GM12872 (cell line): ENCODE data around the gene CTBP1.

ENCODE experiments used
- TF ChIP-seq, protein P1 (sequence below): IDR thresholded peaks from 3 replicates; pipeline ENCODE4 v1.5.1; 2011; ENCODE audit warnings: low read depth, mild to moderate bottlenecking, low read length, moderate library complexity; ENCODE audit not compliant: insufficient read depth

The CTBP1 gene

GRCh38 chr4:1222036-1222789 is 26.7 kb downstream of the CTBP1 start:
- TF ChIP-seq, protein P1, sequence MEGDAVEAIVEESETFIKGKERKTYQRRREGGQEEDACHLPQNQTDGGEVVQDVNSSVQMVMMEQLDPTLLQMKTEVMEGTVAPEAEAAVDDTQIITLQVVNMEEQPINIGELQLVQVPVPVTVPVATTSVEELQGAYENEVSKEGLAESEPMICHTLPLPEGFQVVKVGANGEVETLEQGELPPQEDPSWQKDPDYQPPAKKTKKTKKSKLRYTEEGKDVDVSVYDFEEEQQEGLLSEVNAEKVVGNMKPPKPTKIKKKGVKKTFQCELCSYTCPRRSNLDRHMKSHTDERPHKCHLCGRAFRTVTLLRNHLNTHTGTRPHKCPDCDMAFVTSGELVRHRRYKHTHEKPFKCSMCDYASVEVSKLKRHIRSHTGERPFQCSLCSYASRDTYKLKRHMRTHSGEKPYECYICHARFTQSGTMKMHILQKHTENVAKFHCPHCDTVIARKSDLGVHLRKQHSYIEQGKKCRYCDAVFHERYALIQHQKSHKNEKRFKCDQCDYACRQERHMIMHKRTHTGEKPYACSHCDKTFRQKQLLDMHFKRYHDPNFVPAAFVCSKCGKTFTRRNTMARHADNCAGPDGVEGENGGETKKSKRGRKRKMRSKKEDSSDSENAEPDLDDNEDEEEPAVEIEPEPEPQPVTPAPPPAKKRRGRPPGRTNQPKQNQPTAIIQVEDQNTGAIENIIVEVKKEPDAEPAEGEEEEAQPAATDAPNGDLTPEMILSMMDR: no peak

GRCh38 chr4:1221155-1221870 is 27.6 kb downstream of the CTBP1 start:
- TF ChIP-seq, protein P1: no peak

GRCh38 chr4:1220566-1220965 is 28.4 kb downstream of the CTBP1 start:
- TF ChIP-seq, protein P1: no peak

DNA sequence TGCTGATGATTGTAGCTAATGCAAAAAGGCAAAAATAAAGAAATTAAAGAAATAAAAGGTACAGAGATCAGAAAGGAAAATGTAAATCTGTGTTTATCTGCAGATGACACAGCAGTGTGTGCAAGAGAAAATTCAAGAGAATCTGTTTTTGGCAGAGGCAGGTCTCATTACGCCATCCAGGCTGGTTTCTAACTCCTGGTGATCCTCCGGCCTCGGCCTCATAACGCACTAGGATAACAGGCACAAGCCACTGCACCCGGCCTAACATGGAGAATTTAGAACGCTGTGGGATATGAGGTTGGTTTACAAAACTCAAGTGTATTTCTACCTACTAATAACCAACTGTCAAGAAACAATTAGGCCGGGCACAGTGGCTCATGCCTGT is 29.4 kb downstream of the CTBP1 start:
- TF ChIP-seq, protein P1: no peak

DNA sequence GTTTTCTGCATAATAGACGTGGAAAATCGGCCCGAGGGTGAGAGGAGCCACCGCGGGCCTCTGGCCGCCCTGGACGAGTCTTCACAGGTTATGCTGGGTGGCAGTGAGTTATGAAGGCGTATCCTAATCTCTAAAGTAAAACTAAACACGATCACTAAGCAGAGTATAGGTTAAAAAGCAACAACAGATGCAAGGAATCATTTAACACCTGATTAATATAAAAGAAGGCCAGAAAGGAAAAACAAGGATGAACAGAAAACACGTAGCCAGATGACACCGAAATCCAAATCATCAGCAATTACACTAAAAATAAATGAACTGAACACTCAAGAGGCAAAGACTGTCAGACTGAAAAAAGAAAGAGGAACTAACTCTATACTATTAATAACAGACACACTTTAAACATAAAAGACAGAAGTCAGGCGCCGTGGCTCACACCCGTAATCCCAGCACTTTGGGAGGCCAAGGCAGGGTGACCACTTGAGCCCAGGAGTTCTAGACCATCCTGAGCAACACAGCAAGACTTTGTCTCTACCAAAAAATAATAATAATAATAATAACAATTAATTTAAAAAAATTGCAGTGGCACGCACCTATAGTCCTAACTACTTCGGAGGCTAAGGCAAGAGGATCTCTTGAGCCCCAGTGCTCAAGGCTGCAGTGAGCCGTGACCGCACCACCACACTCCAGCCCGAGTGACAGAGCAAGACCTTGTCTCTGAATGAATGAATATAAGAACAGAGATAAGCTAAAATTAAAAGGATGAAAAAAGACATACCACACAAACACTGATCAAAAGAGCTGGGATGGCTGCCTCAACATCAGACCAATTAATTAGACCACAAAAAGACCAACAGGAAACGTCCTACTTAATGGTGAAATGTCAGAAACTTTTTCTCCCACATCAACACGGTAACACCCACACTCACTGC is 30.0 kb downstream of the CTBP1 start:
- TF ChIP-seq, protein P1: no peak

DNA sequence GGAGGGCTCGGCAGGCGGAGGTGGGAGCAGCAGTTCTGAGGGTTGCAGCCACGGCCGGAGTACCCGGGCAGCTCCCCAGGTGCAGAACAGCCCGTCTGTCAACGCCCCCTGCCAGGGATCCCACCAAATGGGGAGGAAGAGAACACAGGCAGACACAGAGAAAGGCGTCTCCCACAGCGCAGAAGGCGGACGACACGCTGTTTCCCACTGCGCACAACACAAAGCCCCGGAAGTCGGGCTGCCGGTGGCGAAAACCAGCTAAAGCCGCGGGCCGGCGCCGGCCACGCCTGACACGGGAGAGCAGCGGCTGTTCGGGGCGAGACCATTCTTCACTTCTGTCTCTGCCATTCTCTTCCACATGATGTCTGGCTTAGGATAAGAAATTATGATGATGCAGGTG is 31.6 kb downstream of the CTBP1 start:
- TF ChIP-seq, protein P1: no peak

DNA sequence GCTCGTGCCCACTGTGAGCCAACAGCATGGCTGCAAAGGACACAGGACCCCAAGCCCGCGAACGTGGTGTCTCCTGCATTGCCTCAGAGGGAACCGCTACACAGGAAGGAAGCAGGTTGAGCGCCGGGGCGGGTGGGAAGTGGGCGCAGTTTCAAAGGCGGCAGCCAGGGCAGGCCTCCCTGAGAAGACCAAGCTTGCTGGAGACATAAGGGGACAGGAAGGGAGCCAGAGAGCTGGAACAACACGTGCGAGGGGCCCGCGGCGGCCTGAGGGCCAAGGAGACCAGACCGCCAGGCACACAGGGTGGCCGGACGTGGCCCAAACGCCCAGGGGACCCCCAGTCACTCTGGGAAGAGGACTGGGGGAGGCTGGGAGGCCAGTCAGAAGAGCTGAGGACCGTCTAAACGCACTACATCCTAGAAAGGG is 32.0 kb downstream of the CTBP1 start:
- TF ChIP-seq, protein P1: no peak
